ENCODE measurements around the gene TSHZ2.

GRCh38 chr20:53264604-53265003 lies 292.4 kb downstream of the TSHZ2 start:
- no peak for TF ChIP-seq CTCF (IDR thresholded peaks at IDR 0.05)
- TF ChIP-seq IRF1 (CRISPR knock-in tag; IDR thresholded peaks at IDR 0.05), result no peak
- no peak for TF ChIP-seq PREB (CRISPR knock-in tag; IDR thresholded peaks at IDR 0.05; ENCODE audit: borderline replicate concordance)
- no peak for TF ChIP-seq ZNF512 (CRISPR knock-in tag; IDR thresholded peaks at IDR 0.05; ENCODE audit: borderline replicate concordance)
- no peak for TF ChIP-seq CREB1 (CRISPR knock-in tag; IDR thresholded peaks at IDR 0.05)
- TF ChIP-seq ZBTB43 (CRISPR knock-in tag; IDR thresholded peaks at IDR 0.05), result no peak
- TF ChIP-seq PRRX2 (CRISPR knock-in tag; IDR thresholded peaks at IDR 0.05), result no peak
- no peak for TF ChIP-seq ATF1 (CRISPR knock-in tag; IDR thresholded peaks at IDR 0.05)
- TF ChIP-seq FOXK1 (CRISPR knock-in tag; IDR thresholded peaks at IDR 0.05), result no peak

Data from WTC11 (cell line).